Measurements from ENCODE around the gene DYRK1A.

DNA sequence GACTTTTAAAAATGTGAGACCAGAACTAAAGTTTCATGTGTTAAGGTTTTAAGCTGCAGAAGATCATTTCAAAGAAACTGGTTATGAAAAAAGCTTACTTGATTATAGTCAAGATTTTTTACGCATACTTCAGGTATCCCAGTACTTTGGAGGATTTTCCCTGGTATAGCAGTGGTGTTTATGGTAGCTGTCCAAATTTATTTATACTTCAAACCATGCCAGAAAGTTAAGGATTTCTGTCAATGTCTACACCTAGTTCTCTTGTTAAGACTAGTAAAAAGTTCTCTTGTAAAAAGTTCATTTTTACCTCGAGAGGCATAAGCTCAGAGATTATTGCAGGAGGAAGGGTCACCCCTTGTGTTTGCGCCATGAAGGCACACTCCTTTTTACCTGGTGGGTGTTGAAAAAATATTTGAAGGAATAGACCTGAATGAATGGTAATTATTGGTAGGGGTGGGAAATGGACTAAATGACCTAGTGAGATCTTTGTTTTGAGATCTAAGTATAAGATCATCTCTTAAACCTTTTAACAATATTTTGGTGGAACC is 2.8 kb downstream of the DYRK1A start:
- TF ChIP-seq, protein P1, sequence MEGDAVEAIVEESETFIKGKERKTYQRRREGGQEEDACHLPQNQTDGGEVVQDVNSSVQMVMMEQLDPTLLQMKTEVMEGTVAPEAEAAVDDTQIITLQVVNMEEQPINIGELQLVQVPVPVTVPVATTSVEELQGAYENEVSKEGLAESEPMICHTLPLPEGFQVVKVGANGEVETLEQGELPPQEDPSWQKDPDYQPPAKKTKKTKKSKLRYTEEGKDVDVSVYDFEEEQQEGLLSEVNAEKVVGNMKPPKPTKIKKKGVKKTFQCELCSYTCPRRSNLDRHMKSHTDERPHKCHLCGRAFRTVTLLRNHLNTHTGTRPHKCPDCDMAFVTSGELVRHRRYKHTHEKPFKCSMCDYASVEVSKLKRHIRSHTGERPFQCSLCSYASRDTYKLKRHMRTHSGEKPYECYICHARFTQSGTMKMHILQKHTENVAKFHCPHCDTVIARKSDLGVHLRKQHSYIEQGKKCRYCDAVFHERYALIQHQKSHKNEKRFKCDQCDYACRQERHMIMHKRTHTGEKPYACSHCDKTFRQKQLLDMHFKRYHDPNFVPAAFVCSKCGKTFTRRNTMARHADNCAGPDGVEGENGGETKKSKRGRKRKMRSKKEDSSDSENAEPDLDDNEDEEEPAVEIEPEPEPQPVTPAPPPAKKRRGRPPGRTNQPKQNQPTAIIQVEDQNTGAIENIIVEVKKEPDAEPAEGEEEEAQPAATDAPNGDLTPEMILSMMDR (optimal IDR thresholded peaks at IDR 0.05 in 1 of 3, IDR thresholded peaks at IDR 0.05 in 1 of 3, conservative IDR thresholded peaks at IDR 0.05 in 1 of 3; ENCODE audit: extremely low read depth in 1 of 3, insufficient read depth in 2 of 3, low read length in 3 of 3) = no peak
- no peak for TF ChIP-seq EZH2 (IDR thresholded peaks at IDR 0.05; ENCODE audit: low read length)
